OCI-LY1 (cell line): ENCODE measurements around the gene SIX5.
"Not testable (repeated sequence)": the region's sequence is repeated elsewhere in the genome, so short reads cannot be mapped to it uniquely, and the experiment has no call there.

Experiments
- H2AFZ ChIP-seq: fragments of 200-600 bp; sonication (generic), shearing (Covaris generic); 2 replicates; pipeline ENCODE4 v1.6.0; 2014; ENCODE audit warnings: antibody characterized with exemption, mild to moderate bottlenecking, low read length
- H3F3A ChIP-seq: fragments of 200-600 bp; sonication (generic), shearing (Covaris generic); 2 replicates; pipeline ENCODE4 v1.6.0; 2014; ENCODE audit warnings: mild to moderate bottlenecking, antibody characterized with exemption, low read length, moderate library complexity; ENCODE audit not compliant: insufficient read depth
- H3K27ac ChIP-seq: fragments of 200-600 bp; sonication (generic); 2 replicates; pipeline ENCODE4 v1.5.1; 2014; ENCODE audit warnings: low read length, mixed run types, mild to moderate bottlenecking, low read depth; ENCODE audit not compliant: poor library complexity, severe bottlenecking
- H3K27me3 ChIP-seq: fragments of 200-600 bp; sonication (generic); 2 replicates; pipeline ENCODE4 v1.6.0; 2014; ENCODE audit warnings: antibody characterized with exemption, mild to moderate bottlenecking, low read length, moderate library complexity; ENCODE audit not compliant: insufficient read depth
- H3K36me3 ChIP-seq: fragments of 200-600 bp; sonication (generic); 2 replicates; pipeline ENCODE4 v1.6.1; 2014; ENCODE audit warnings: mild to moderate bottlenecking, antibody characterized with exemption, low read length, moderate library complexity, mixed read lengths; ENCODE audit not compliant: insufficient read depth
- H3K4me1 ChIP-seq: fragments of 200-600 bp; sonication (generic); 2 replicates; pipeline ENCODE4 v1.5.1; 2014; ENCODE audit warnings: mild to moderate bottlenecking, low read length, moderate library complexity; ENCODE audit not compliant: insufficient read depth, severe bottlenecking
- H3K4me2 ChIP-seq: fragments of 200-600 bp; sonication (generic), shearing (Covaris generic); 2 replicates; pipeline ENCODE4 v1.6.1; 2014; ENCODE audit warnings: low read length
- H3K4me3 ChIP-seq: fragments of 200-600 bp; sonication (generic); 2 replicates; pipeline ENCODE4 v1.5.1; 2014; ENCODE audit warnings: low read length, low read depth, mild to moderate bottlenecking, mixed read lengths; ENCODE audit not compliant: poor library complexity, severe bottlenecking
- H3K79me2 ChIP-seq: fragments of 200-600 bp; shearing (Covaris generic); 2 replicates; pipeline ENCODE4 v1.6.1; 2016; ENCODE audit warnings: mixed run types, low read length, mixed read lengths; ENCODE audit not compliant: insufficient read depth
- H3K9ac ChIP-seq: fragments of 200-600 bp; sonication (generic), shearing (Covaris generic); 2 replicates; pipeline ENCODE4 v1.6.1; 2014; ENCODE audit warnings: mild to moderate bottlenecking, low read length, mixed read lengths
- H3K9me2 ChIP-seq: fragments of 200-600 bp; sonication (generic), shearing (Covaris generic); 2 replicates; pipeline ENCODE4 v1.6.1; 2014; ENCODE audit warnings: low read depth, mild to moderate bottlenecking, low read length, mixed read lengths
- H3K9me3 ChIP-seq: fragments of 200-600 bp; shearing (Covaris generic); 2 replicates; pipeline ENCODE4 v1.6.1; 2014; ENCODE audit warnings: low read length, mixed read lengths
- H4K20me1 ChIP-seq: fragments of 200-600 bp; sonication (generic), shearing (Covaris generic); 2 replicates; pipeline ENCODE4 v1.6.0; 2016; ENCODE audit warnings: mild to moderate bottlenecking, low read length; ENCODE audit not compliant: insufficient read depth
- EZH2 ChIP-seq: fragments of 200-600 bp; sonication (generic), shearing (Covaris generic); IDR thresholded peaks from 2 replicates; pipeline ENCODE4 v1.8.0; 2017; ENCODE audit warnings: borderline replicate concordance, mixed run types, mild to moderate bottlenecking, antibody characterized with exemption, low read length, moderate library complexity, mixed read lengths
- TF ChIP-seq, protein P1 (sequence below): fragments of 200-600 bp; sonication (generic), shearing (Covaris generic); IDR thresholded peaks from 2 replicates; pipeline ENCODE4 v1.5.1; 2017; ENCODE audit warnings: mild to moderate bottlenecking, antibody characterized with exemption, low read length, moderate library complexity, mixed read lengths

The SIX5 gene

DNA sequence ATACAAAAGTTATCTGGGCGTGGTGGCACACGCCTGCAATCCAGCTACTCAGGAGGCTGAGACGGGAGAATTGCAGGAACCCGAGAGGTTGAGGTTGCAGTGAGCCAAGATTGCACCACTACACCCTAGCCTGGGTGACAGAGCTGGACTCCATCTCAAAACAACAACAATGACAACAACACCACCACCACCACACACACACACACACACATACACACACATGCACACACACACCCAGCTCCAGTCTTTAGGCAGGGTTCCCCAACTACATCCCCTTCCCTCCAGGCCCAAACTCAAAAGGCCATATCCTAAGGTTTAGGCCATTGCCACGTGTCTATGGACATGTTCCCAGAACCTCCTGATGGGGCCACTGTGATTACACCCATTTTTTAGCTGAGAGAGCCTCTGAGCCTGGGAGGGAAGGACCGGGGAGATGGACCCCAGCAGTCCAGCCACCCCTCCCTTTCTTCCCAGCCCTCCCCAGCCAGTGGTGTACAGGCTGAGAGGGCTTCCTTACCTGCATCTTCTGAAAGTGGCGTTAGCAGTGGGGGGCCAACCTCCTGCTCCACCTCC is 32.6 kb upstream of the SIX5 start:
- TF ChIP-seq, protein P1, sequence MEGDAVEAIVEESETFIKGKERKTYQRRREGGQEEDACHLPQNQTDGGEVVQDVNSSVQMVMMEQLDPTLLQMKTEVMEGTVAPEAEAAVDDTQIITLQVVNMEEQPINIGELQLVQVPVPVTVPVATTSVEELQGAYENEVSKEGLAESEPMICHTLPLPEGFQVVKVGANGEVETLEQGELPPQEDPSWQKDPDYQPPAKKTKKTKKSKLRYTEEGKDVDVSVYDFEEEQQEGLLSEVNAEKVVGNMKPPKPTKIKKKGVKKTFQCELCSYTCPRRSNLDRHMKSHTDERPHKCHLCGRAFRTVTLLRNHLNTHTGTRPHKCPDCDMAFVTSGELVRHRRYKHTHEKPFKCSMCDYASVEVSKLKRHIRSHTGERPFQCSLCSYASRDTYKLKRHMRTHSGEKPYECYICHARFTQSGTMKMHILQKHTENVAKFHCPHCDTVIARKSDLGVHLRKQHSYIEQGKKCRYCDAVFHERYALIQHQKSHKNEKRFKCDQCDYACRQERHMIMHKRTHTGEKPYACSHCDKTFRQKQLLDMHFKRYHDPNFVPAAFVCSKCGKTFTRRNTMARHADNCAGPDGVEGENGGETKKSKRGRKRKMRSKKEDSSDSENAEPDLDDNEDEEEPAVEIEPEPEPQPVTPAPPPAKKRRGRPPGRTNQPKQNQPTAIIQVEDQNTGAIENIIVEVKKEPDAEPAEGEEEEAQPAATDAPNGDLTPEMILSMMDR = no peak
- no peak for TF ChIP-seq EZH2
- Histone ChIP-seq H3K27me3 (no peaks in the 10 kb centered on the region), H3K4me2 (no peak overlapping the region), H3F3A (no peaks in the 10 kb centered on the region), H4K20me1 (no peaks in the 10 kb centered on the region), H3K9me3 (no peaks in the 10 kb centered on the region), H3K36me3 (no peaks in the 10 kb centered on the region), H3K27ac (no peak overlapping the region), H3K4me3 (no peak overlapping the region), H2AFZ (no peak overlapping the region), H3K4me1 (peaks cover 24% of the 10 kb centered on the region), H3K9ac (no peak overlapping the region), H3K79me2 (no peaks in the 10 kb centered on the region), H3K9me2 (no peaks in the 10 kb centered on the region)

- TF ChIP-seq EZH2 = no peak
- TF ChIP-seq, protein P1 = no peak
- no peaks in the 10 kb centered on the region for H3K27me3 ChIP-seq
- H3K9me2 ChIP-seq = no peaks in the 10 kb centered on the region
- H4K20me1 ChIP-seq = no peaks in the 10 kb centered on the region
- no peak overlapping the region for H3K4me3 ChIP-seq
- no peak overlapping the region for H3K4me2 ChIP-seq
- H3K79me2 ChIP-seq = no peaks in the 10 kb centered on the region
- H3K9me3 ChIP-seq = no peaks in the 10 kb centered on the region
- H3K9ac ChIP-seq = no peak overlapping the region
- no peaks in the 10 kb centered on the region for H3F3A ChIP-seq
- H3K4me1 ChIP-seq = peaks cover 24% of the 10 kb centered on the region
- no peak overlapping the region for H2AFZ ChIP-seq
- no peaks in the 10 kb centered on the region for H3K36me3 ChIP-seq
- H3K27ac ChIP-seq = no peak overlapping the region
Observed at GRCh38 chr19:45800070-45800553, 31.1 kb upstream of the SIX5 start.

GRCh38 chr19:45799541-45799940 is 30.5 kb upstream of the SIX5 start:
- peaks cover 24% of the 10 kb centered on the region for H3K4me1 ChIP-seq
- H3K79me2 ChIP-seq, H2AFZ ChIP-seq, H3K4me3 ChIP-seq, H3K4me2 ChIP-seq, H3K27me3 ChIP-seq, H4K20me1 ChIP-seq, H3K36me3 ChIP-seq, H3K9me2 ChIP-seq, H3K9me3 ChIP-seq, H3K9ac ChIP-seq, H3F3A ChIP-seq, H3K27ac ChIP-seq: not testable (repeated sequence)

DNA sequence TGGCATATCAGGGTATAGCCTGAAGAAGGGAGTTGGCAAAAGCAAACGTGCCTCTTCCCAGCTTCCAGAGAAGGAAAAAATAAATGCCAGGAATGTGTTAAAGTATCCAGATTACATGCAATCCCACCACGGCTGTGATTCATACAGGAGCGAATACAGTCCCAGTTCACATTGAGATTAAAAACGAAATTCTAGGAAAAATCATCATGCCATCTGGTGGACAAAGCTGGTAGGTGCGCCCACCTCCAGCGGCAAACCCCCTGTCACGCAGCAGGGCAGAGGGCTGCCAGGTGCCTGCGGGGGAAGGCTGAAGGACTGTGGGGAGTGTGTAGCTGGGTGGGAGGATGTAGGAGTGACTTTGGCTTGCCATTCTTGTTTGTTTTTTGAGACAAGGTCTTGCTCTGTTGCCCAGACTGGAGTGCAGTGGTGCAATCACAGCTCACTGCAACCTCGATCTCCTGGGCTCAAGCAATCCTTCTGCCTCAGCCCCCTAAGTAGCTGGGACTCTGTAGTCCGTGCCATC is 30.0 kb upstream of the SIX5 start:
- H4K20me1 ChIP-seq = no peaks in the 10 kb centered on the region
- H3K9me2 ChIP-seq = no peaks in the 10 kb centered on the region
- H3K36me3 ChIP-seq = no peaks in the 10 kb centered on the region
- peaks cover 24% of the 10 kb centered on the region for H3K4me1 ChIP-seq
- H3K9ac ChIP-seq = no peak overlapping the region
- no peak overlapping the region for H3K4me2 ChIP-seq
- no peak overlapping the region for H2AFZ ChIP-seq
- H3K79me2 ChIP-seq = no peaks in the 10 kb centered on the region
- TF ChIP-seq, protein P1 = peak; percentile 85
- TF ChIP-seq EZH2 = no peak
- no peaks in the 10 kb centered on the region for H3K9me3 ChIP-seq
- no peaks in the 10 kb centered on the region for H3K27me3 ChIP-seq
- H3F3A ChIP-seq = no peaks in the 10 kb centered on the region
- H3K27ac ChIP-seq = no peak overlapping the region
- H3K4me3 ChIP-seq = no peak overlapping the region
